GM12878 (cell line): ENCODE measurements around the gene ACOT4. TPM values are rescaled to one million over a fixed set of nuclear protein-coding genes. Genes with fewer than 3 reads are reported as not detected.
"Not testable (repeated sequence)": the region's sequence is repeated elsewhere in the genome, so short reads cannot be mapped to it uniquely, and the experiment has no call there.

Experiments used
- ATAC-seq: fragments of 200-7000 bp; cut with Tn5 transposase; 3 replicates; pipeline ENCODE4 v1.9.1; 2020; ENCODE audit warnings: mild to moderate bottlenecking, moderate library complexity
- BruUV-seq: library from RNA; stranded (reverse); fragments of 400-500 nt; replicated peaks from 2 replicates; lab custom pipeline; 2021; lab: Mats Ljungman, UMichigan
- CTCF ChIA-PET: fragments of 300-600 bp; sonication (Branson Sonifier 250); formaldehyde crosslinking; extraction: SDS; loops from one replicate; lab custom pipeline; 2021; ENCODE audit warnings: inconsistent platforms; lab: Yijun Ruan, JAX
- POLR2A ChIA-PET: fragments of 350-600 bp; formaldehyde crosslinking; extraction: SDS; loops from one replicate; lab custom pipeline; 2021; ENCODE audit warnings: inconsistent platforms; lab: Charles Lee
- RAD21 ChIA-PET: fragments of 300-600 bp; sonication (Branson Sonifier 250); formaldehyde crosslinking; loops from one replicate; lab custom pipeline; 2023; ENCODE audit warnings: antibody characterized with exemption; ENCODE audit not compliant: unreplicated experiment; lab: Charles Lee
- SMC1A ChIA-PET: fragments of 300-600 bp; sonication (Branson Sonifier 250); formaldehyde crosslinking; loops from one replicate; lab custom pipeline; 2023; ENCODE audit not compliant: unreplicated experiment, uncharacterized antibody; lab: Charles Lee
- DNase-seq: peaks from one replicate; pipeline ENCODE4 v3.0.0-alpha.2; 2011; ENCODE audit warnings: low read depth, low spot score
- FAIRE-seq: peaks from 3 replicates; lab custom pipeline; 2011; peaks lifted over from hg19 to GRCh38; lab: Jason Lieb, UNC
- H2AFZ ChIP-seq: 2 replicates; pipeline ENCODE4 v1.6.0; 2011; ENCODE audit warnings: low read depth, low read length, control low read depth; ENCODE audit not compliant: control insufficient read depth
- H3K27ac ChIP-seq: 2 replicates; pipeline ENCODE4 v1.5.1; 2011; ENCODE audit warnings: control low read depth; ENCODE audit not compliant: control insufficient read depth, insufficient read depth
- H3K27me3 ChIP-seq, 2 experiments: replicated peaks in 1 of 2; 2 replicates each; pipeline versions ENCODE4 v1.6.0 to v1.6.1; 2011; ENCODE audit warnings: low read length in 1 of 2; ENCODE audit not compliant: control insufficient read depth in 2 of 2, insufficient read depth in 2 of 2
- H3K36me3 ChIP-seq, 2 experiments: 2 replicates each; pipeline ENCODE4 v1.5.1; 2011; ENCODE audit warnings: low read length in 1 of 2; ENCODE audit not compliant: control insufficient read depth in 2 of 2, insufficient read depth in 2 of 2
- H3K4me1 ChIP-seq: 2 replicates; pipeline ENCODE4 v1.6.1; 2011; ENCODE audit warnings: mild to moderate bottlenecking, low read length, moderate library complexity, mixed read lengths; ENCODE audit not compliant: control insufficient read depth, insufficient read depth
- H3K4me2 ChIP-seq: 2 replicates; pipeline ENCODE4 v1.6.0; 2011; ENCODE audit warnings: control low read depth; ENCODE audit not compliant: control insufficient read depth, insufficient read depth
- H3K4me3 ChIP-seq: fragments of 200-600 bp; sonication (generic); 2 replicates; pipeline ENCODE4 v1.5.1; 2016
- H3K79me2 ChIP-seq: 2 replicates; pipeline ENCODE4 v1.6.0; 2011; ENCODE audit warnings: low read length; ENCODE audit not compliant: control insufficient read depth, insufficient read depth
- H3K9ac ChIP-seq: 2 replicates; pipeline ENCODE4 v1.8.0; 2011; ENCODE audit warnings: low read length, control low read depth, mixed read lengths; ENCODE audit not compliant: control insufficient read depth, insufficient read depth
- H3K9me3 ChIP-seq: replicated peaks from 3 replicates; pipeline ENCODE4 v1.5.1; 2011; ENCODE audit warnings: mild to moderate bottlenecking, low read length; ENCODE audit not compliant: control insufficient read depth, insufficient read depth
- H4K20me1 ChIP-seq: 2 replicates; pipeline ENCODE4 v1.6.0; 2011; ENCODE audit not compliant: control insufficient read depth, insufficient read depth
- BRCA1 ChIP-seq: IDR thresholded peaks from 2 replicates; pipeline ENCODE4 v1.6.1; 2011; ENCODE audit warnings: low read depth, low read length, improper control_type of control experiment
- CHD1 ChIP-seq: IDR thresholded peaks from 2 replicates; pipeline ENCODE4 v1.6.1; 2012; ENCODE audit warnings: low read depth, low read length, improper control_type of control experiment
- HCFC1 ChIP-seq: fragments of 150-350 bp; IDR thresholded peaks from 2 replicates; pipeline ENCODE4 v1.6.1; 2014; ENCODE audit warnings: low read length
- NR2F1 ChIP-seq: fragments of 450-650 bp; conservative IDR thresholded peaks from 2 replicates; pipeline ENCODE4 v1.6.1; 2017; ENCODE audit warnings: mild to moderate bottlenecking
- RBBP5 ChIP-seq: fragments of 200-600 bp; sonication (generic); conservative IDR thresholded peaks from 2 replicates; pipeline ENCODE4 v1.6.1; 2016
- SREBF2 ChIP-seq: IDR thresholded peaks from 2 replicates; pipeline ENCODE4 v1.6.1; 2012; ENCODE audit warnings: mild to moderate bottlenecking, low read length
- WGBS: methylation state at CpG from one replicate; pipeline ENCODE4 v1.1.6; 2016; ENCODE audit warnings: low lambda C conversion rate; ENCODE audit not compliant: insufficient replicate concordance, insufficient coverage; ENCODE audit errors: missing lambda C conversion rate; 5-methylcytosine and 5-hydroxymethylcytosine counted together
- in situ Hi-C: fragments of 300-500 bp; cut with MboI; formaldehyde crosslinking; loops from 9 replicates; pipeline ENCODE4 v1.14.3; 2018; ENCODE audit warnings: mixed read lengths
- intact Hi-C: fragments of 100-400 bp; cut with micrococcal nuclease; formaldehyde crosslinking; loops from one replicate; pipeline ENCODE4 v1.14.2; 2022; ENCODE audit not compliant: unreplicated experiment
- polyA plus RNA-seq, 11 experiments: library from polyadenylated mRNA; depleted of rRNA in 4 of 11; unstranded in 6 of 11; stranded (reverse) in 5 of 11; fragments of >200 nt; fragmentation: Nextera tagmentation in 4 of 11; fragmentation: Illumina TruSeq in 1 of 11; extraction: Ambion mirVana in 4 of 11; extraction: Trizol in 1 of 11; gene quantifications; 1 replicate in 1 of 11; 2 replicates in 10 of 11; pipeline versions ENCODE4 v1.2.1 to v1.2.3, GENCODE V29; 2011 to 2016; ENCODE audit warnings: inconsistent platforms in 2 of 11, missing spikeins in 2 of 11, low read depth in 1 of 11
- total RNA-seq, 4 experiments: library from RNA; depleted of rRNA in 3 of 4; stranded (reverse); fragments of >200 nt in 3 of 4; fragmentation: Illumina TruSeq in 1 of 4; extraction: Trizol in 1 of 4; gene quantifications; 2 replicates each; pipeline versions ENCODE4 v1.2.1 to v1.2.3, GENCODE V29; 2013 to 2021
- TF ChIP-seq, protein P1 (sequence below): fragments of 450-650 bp; IDR thresholded peaks from 2 replicates; pipeline ENCODE4 v1.6.1; 2017; ENCODE audit warnings: antibody characterized with exemption, mild to moderate bottlenecking, moderate library complexity

Gene ACOT4
- total and polyA plus RNA-seq, 10 of the 15 experiments (the other 5 are each of a cell fraction or from before 2014, with no cell fraction given), result 0.68 to 3.8 (median 2.0) TPM

DNA sequence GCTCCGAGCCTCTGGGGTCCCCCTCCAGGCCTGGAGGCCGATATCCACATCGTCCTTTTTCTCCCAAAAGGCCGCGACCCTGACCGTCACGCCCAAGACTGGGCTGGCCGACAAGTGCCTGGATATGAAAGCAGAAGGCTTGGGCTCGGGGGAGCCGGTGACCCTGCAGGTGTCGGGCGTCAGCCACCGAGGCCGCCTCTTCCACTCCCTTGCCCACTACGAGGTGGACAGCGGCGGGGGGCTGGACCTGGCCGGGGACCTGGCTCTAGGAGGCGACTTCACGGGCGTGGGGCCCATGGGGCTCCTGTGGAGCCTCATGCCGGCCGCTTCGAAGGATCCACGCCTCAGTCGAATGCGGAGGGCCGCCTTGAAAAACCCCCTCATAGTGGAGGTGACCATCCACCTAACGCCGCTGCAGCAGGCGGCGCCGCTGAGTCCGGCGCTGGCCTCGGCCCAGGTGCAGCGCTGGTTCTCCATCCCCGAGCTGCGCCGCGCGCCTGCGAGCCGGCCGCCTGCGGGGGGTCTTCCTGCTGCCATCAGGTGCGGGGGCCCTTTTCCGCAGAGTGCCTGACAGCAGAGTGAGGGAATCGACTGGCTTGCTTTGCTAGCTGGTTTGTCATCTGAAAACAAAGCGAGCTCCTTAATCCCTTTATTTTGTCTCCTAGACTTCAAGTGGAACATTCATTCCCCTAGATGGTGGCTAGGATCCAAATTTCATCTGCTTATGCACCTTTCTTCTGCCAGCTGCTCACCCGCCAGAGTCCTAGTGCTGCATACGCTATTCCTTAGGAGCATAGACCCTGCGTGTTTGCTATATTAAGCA, 42.5 kb downstream of the ACOT4 start (continued):
- TF ChIP-seq, protein P1, sequence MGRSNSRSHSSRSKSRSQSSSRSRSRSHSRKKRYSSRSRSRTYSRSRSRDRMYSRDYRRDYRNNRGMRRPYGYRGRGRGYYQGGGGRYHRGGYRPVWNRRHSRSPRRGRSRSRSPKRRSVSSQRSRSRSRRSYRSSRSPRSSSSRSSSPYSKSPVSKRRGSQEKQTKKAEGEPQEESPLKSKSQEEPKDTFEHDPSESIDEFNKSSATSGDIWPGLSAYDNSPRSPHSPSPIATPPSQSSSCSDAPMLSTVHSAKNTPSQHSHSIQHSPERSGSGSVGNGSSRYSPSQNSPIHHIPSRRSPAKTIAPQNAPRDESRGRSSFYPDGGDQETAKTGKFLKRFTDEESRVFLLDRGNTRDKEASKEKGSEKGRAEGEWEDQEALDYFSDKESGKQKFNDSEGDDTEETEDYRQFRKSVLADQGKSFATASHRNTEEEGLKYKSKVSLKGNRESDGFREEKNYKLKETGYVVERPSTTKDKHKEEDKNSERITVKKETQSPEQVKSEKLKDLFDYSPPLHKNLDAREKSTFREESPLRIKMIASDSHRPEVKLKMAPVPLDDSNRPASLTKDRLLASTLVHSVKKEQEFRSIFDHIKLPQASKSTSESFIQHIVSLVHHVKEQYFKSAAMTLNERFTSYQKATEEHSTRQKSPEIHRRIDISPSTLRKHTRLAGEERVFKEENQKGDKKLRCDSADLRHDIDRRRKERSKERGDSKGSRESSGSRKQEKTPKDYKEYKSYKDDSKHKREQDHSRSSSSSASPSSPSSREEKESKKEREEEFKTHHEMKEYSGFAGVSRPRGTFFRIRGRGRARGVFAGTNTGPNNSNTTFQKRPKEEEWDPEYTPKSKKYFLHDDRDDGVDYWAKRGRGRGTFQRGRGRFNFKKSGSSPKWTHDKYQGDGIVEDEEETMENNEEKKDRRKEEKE, result no peak
- no peak for TF ChIP-seq HCFC1
- TF ChIP-seq BRCA1, result no peak
- no peak for TF ChIP-seq SREBF2
- TF ChIP-seq RBBP5, result no peak
- TF ChIP-seq NR2F1, result no peak
- no peak for TF ChIP-seq CHD1
- TF ChIP-seq, all 136 proteins: peak for 3

DNA sequence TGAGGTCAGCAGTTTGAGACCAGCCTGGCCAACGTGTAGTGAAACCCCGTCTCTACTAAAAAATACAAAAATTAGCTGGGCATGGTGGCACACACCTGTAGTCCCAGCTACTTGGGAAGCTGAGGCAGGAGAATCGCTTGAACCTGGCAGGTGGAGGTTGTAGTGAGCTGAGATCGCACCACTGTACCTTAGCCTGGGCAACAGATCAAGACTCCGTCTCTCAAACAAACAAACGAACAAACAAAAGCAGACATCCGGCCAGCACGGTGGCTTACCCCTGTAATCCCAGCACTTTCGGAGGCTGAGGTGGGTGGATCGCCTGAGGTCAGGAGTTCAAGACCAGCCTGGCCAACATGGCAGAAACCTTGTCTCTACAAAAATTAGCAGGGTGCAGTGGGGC, 44.7 kb downstream of the ACOT4 start:
- ChIA-PET POLR2A (interaction anchor here (0.6 kb wide), 1 partner anchor 342 kb away, joined by 3 read pairs; no protein-coding TSS in a partner anchor), SMC1A (interaction anchor here (0.9 to 1.9 kb wide), 2 partner anchors 10 to 68 kb away, joined by 4 read pairs; partner anchors contain the start of gene ACOT2), CTCF (interaction anchor here (0.6 to 13.1 kb wide), 3 partner anchors 50 to 127 kb away, joined by 3 to 220 read pairs (median 5); no protein-coding TSS in a partner anchor)
- H3K9me3 ChIP-seq, H3K4me3 ChIP-seq, H3K4me1 ChIP-seq, BruUV-seq, H2AFZ ChIP-seq, RAD21 ChIA-PET, ATAC-seq, in situ Hi-C loops, H3K36me3 ChIP-seq, H3K4me2 ChIP-seq, H3K27ac ChIP-seq, DNase-seq, H3K27me3 ChIP-seq, H3K9ac ChIP-seq, H4K20me1 ChIP-seq, FAIRE-seq, H3K79me2 ChIP-seq: not testable (repeated sequence)
- intact Hi-C loops, result loop anchor here (10.0 kb wide), 2 partner anchors 228 to 398 kb away; no protein-coding TSS in a partner anchor
- 80% methylated on average over 10 of the region's 10 CpGs for WGBS
